ENCODE results near the gene SPECC1.

GRCh38 chr17:20133517-20133916 is 124.4 kb downstream of the SPECC1 start:
- TF ChIP-seq, protein P1, sequence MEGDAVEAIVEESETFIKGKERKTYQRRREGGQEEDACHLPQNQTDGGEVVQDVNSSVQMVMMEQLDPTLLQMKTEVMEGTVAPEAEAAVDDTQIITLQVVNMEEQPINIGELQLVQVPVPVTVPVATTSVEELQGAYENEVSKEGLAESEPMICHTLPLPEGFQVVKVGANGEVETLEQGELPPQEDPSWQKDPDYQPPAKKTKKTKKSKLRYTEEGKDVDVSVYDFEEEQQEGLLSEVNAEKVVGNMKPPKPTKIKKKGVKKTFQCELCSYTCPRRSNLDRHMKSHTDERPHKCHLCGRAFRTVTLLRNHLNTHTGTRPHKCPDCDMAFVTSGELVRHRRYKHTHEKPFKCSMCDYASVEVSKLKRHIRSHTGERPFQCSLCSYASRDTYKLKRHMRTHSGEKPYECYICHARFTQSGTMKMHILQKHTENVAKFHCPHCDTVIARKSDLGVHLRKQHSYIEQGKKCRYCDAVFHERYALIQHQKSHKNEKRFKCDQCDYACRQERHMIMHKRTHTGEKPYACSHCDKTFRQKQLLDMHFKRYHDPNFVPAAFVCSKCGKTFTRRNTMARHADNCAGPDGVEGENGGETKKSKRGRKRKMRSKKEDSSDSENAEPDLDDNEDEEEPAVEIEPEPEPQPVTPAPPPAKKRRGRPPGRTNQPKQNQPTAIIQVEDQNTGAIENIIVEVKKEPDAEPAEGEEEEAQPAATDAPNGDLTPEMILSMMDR (IDR thresholded peaks at IDR 0.05) = no peak
- TF ChIP-seq POLR2A (IDR thresholded peaks at IDR 0.05) = no peak
- TF ChIP-seq POLR2AphosphoS5 (IDR thresholded peaks at IDR 0.05) = no peak
- no peak for TF ChIP-seq EP300 (IDR thresholded peaks at IDR 0.05)

All from sigmoid colon (tissue), 4 donors.